HepG2 (cell line): ENCODE results near the gene LHX1. TPM values are rescaled to one million over a fixed set of nuclear protein-coding genes. Genes with fewer than 3 reads are reported as not detected.

Experiments used
- ATRX ChIP-seq: sonication (generic); formaldehyde crosslinking; IDR thresholded peaks from 2 replicates; pipeline ENCODE4 v1.4.0; 2020; ENCODE audit warnings: missing genetic modification reagents, borderline replicate concordance
- CENPT ChIP-seq: sonication (generic); formaldehyde crosslinking; IDR thresholded peaks from 2 replicates; pipeline ENCODE4 v1.8.0; 2022; ENCODE audit warnings: low read depth, mild to moderate bottlenecking, moderate library complexity, missing genetic modification reagents
- DMAP1 ChIP-seq: IDR thresholded peaks from 2 replicates; pipeline ENCODE4 v1.6.1; 2016
- E2F1 ChIP-seq: sonication (generic); formaldehyde crosslinking; IDR thresholded peaks from 2 replicates; pipeline ENCODE4 v1.5.0; 2020; ENCODE audit warnings: missing genetic modification reagents
- GATAD1 ChIP-seq: IDR thresholded peaks from 2 replicates; pipeline ENCODE4 v1.6.1; 2016; ENCODE audit warnings: missing genetic modification reagents, missing compliant biosample characterization
- JARID2 ChIP-seq: sonication (generic); formaldehyde crosslinking; IDR thresholded peaks from 2 replicates; pipeline ENCODE4 v1.8.1; 2023; ENCODE audit warnings: missing genetic modification reagents, inconsistent platforms; ENCODE audit not compliant: insufficient replicate concordance
- KLF11 ChIP-seq: IDR thresholded peaks from 2 replicates; pipeline ENCODE4 v1.6.1; 2016; ENCODE audit warnings: missing compliant biosample characterization
- MXD4 ChIP-seq: IDR thresholded peaks from 2 replicates; pipeline ENCODE4 v1.6.1; 2016; ENCODE audit warnings: mild to moderate bottlenecking, missing biosample characterization, missing genetic modification reagents
- NFE2L2 ChIP-seq: fragments of 150-350 bp; IDR thresholded peaks from 2 replicates; pipeline ENCODE4 v1.6.1; 2014; ENCODE audit warnings: low read length
- RARG ChIP-seq: sonication (generic); formaldehyde crosslinking; IDR thresholded peaks from 2 replicates; pipeline ENCODE4 v1.4.0; 2020; ENCODE audit warnings: low read depth, mild to moderate bottlenecking, missing genetic modification reagents
- RBM22 ChIP-seq: fragments of 200-400 bp; formaldehyde crosslinking; optimal IDR thresholded peaks from 2 replicates; pipeline ENCODE3; 2017; ENCODE audit warnings: mild to moderate bottlenecking, low read length, moderate library complexity
- TAF1 ChIP-seq: sonication (generic); formaldehyde crosslinking; IDR thresholded peaks from 2 replicates; pipeline ENCODE4 v1.4.0; 2020; ENCODE audit warnings: missing genetic modification reagents
- ZFP41 ChIP-seq: sonication (generic); formaldehyde crosslinking; IDR thresholded peaks from 2 replicates; pipeline ENCODE4 v1.4.0; 2020; ENCODE audit warnings: mild to moderate bottlenecking, missing genetic modification reagents, borderline replicate concordance
- ZFP90 ChIP-seq: sonication (generic); formaldehyde crosslinking; IDR thresholded peaks from 2 replicates; pipeline ENCODE4 v1.8.0; 2022; ENCODE audit warnings: missing genetic modification reagents, mild to moderate bottlenecking, inconsistent platforms, borderline replicate concordance
- ZNF274 ChIP-seq: sonication (generic); formaldehyde crosslinking; IDR thresholded peaks from 2 replicates; pipeline ENCODE4 v1.5.1; 2020; ENCODE audit warnings: mild to moderate bottlenecking, missing genetic modification reagents
- ZNF343 ChIP-seq: sonication (generic); formaldehyde crosslinking; IDR thresholded peaks from 2 replicates; pipeline ENCODE4 v1.4.0; 2020; ENCODE audit warnings: mild to moderate bottlenecking, missing genetic modification reagents
- ZNF460 ChIP-seq: sonication (generic); formaldehyde crosslinking; IDR thresholded peaks from 2 replicates; pipeline ENCODE4 v1.5.1; 2020; ENCODE audit warnings: missing genetic modification reagents, mild to moderate bottlenecking, borderline replicate concordance
- ZNF543 ChIP-seq: sonication (generic); formaldehyde crosslinking; IDR thresholded peaks from 2 replicates; pipeline ENCODE4 v1.4.0; 2020; ENCODE audit warnings: mild to moderate bottlenecking, missing genetic modification reagents
- ZNF891 ChIP-seq: sonication (generic); formaldehyde crosslinking; IDR thresholded peaks from 2 replicates; pipeline ENCODE4 v1.5.0; 2020; ENCODE audit warnings: mild to moderate bottlenecking, missing genetic modification reagents
- polyA plus RNA-seq, 8 experiments: library from polyadenylated mRNA; depleted of rRNA in 3 of 8; stranded (reverse) in 7 of 8; unstranded in 1 of 8; fragments of >200 nt; fragmentation: Illumina TruSeq in 4 of 8; extraction: Trizol in 4 of 8; gene quantifications; 2 replicates each; pipeline versions ENCODE4 v1.2.1 to v1.2.3, GENCODE V29; 2011 to 2016; ENCODE audit warnings: low read depth in 4 of 8, missing spikeins in 1 of 8, mixed read lengths in 1 of 8; ENCODE audit not compliant: insufficient read depth in 1 of 8
- total RNA-seq, 5 experiments: library from RNA; depleted of rRNA; stranded (reverse); fragments of >200 nt; fragmentation: Illumina TruSeq; extraction: Trizol; gene quantifications; 2 replicates each; pipeline ENCODE4 v1.2.3, GENCODE V29; 2016; ENCODE audit warnings: low read depth in 1 of 5
- TF ChIP-seq, protein P1 (sequence below): sonication (generic); formaldehyde crosslinking; conservative IDR thresholded peaks from 2 replicates; pipeline ENCODE4 v1.4.0; 2020; ENCODE audit warnings: mild to moderate bottlenecking, missing genetic modification reagents, moderate library complexity
- TF ChIP-seq, protein P2 (sequence below): sonication (generic); formaldehyde crosslinking; IDR thresholded peaks from 2 replicates; pipeline ENCODE4 v1.5.0; 2020; ENCODE audit warnings: missing genetic modification reagents, mild to moderate bottlenecking, borderline replicate concordance
- TF ChIP-seq, protein P3 (sequence below): sonication (generic); formaldehyde crosslinking; IDR thresholded peaks from 2 replicates; pipeline ENCODE4 v1.9.0; 2021; ENCODE audit warnings: missing genetic modification reagents, mild to moderate bottlenecking, borderline replicate concordance

LHX1 gene
- total and polyA plus RNA-seq, 2 of the 13 experiments (the other 11 are each of a cell fraction or from before 2014, with no cell fraction given) = not detected

GRCh38 chr17:36948717-36949460, 11.6 kb downstream of the LHX1 start, which contains the start of gene AATF (continued):
- peak; percentile 99 for TF ChIP-seq ZNF274
- TF ChIP-seq, protein P1, sequence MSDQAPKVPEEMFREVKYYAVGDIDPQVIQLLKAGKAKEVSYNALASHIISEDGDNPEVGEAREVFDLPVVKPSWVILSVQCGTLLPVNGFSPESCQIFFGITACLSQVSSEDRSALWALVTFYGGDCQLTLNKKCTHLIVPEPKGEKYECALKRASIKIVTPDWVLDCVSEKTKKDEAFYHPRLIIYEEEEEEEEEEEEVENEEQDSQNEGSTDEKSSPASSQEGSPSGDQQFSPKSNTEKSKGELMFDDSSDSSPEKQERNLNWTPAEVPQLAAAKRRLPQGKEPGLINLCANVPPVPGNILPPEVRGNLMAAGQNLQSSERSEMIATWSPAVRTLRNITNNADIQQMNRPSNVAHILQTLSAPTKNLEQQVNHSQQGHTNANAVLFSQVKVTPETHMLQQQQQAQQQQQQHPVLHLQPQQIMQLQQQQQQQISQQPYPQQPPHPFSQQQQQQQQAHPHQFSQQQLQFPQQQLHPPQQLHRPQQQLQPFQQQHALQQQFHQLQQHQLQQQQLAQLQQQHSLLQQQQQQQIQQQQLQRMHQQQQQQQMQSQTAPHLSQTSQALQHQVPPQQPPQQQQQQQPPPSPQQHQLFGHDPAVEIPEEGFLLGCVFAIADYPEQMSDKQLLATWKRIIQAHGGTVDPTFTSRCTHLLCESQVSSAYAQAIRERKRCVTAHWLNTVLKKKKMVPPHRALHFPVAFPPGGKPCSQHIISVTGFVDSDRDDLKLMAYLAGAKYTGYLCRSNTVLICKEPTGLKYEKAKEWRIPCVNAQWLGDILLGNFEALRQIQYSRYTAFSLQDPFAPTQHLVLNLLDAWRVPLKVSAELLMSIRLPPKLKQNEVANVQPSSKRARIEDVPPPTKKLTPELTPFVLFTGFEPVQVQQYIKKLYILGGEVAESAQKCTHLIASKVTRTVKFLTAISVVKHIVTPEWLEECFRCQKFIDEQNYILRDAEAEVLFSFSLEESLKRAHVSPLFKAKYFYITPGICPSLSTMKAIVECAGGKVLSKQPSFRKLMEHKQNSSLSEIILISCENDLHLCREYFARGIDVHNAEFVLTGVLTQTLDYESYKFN (CRISPR knock-in tag) = peak; percentile 57
- TF ChIP-seq RARG (CRISPR knock-in tag) = no peak
- TF ChIP-seq E2F1 (CRISPR knock-in tag) = peak; percentile 97
- TF ChIP-seq, protein P2, sequence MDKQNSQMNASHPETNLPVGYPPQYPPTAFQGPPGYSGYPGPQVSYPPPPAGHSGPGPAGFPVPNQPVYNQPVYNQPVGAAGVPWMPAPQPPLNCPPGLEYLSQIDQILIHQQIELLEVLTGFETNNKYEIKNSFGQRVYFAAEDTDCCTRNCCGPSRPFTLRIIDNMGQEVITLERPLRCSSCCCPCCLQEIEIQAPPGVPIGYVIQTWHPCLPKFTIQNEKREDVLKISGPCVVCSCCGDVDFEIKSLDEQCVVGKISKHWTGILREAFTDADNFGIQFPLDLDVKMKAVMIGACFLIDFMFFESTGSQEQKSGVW (CRISPR knock-in tag) = peak; percentile 98
- no peak for TF ChIP-seq RBM22
- TF ChIP-seq KLF11 (CRISPR knock-in tag) = peak; percentile 99
- TF ChIP-seq ATRX (CRISPR knock-in tag) = no peak
- no peak for TF ChIP-seq NFE2L2
- TF ChIP-seq, protein P3, sequence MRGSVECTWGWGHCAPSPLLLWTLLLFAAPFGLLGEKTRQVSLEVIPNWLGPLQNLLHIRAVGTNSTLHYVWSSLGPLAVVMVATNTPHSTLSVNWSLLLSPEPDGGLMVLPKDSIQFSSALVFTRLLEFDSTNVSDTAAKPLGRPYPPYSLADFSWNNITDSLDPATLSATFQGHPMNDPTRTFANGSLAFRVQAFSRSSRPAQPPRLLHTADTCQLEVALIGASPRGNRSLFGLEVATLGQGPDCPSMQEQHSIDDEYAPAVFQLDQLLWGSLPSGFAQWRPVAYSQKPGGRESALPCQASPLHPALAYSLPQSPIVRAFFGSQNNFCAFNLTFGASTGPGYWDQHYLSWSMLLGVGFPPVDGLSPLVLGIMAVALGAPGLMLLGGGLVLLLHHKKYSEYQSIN (CRISPR knock-in tag) = peak; percentile 96; the same call in 1 of the 2 replicates
- TF ChIP-seq CENPT (CRISPR knock-in tag) = peak; percentile 96
- no peak for TF ChIP-seq JARID2 (CRISPR knock-in tag)
- peak; percentile 95 for TF ChIP-seq ZNF343 (CRISPR knock-in tag)
- peak; percentile 98 for TF ChIP-seq ZNF543 (CRISPR knock-in tag)
- peak; percentile 98 for TF ChIP-seq ZFP41 (CRISPR knock-in tag)
- TF ChIP-seq GATAD1 = peak; percentile 86
- TF ChIP-seq MXD4 = peak; percentile 92
- peak; percentile 97 for TF ChIP-seq ZFP90
- no peak; the same call in 1 of the 2 replicates for TF ChIP-seq ZNF460 (CRISPR knock-in tag)
- TF ChIP-seq ZNF891 (CRISPR knock-in tag) = peak; percentile 99
- peak; percentile 86 for TF ChIP-seq TAF1 (CRISPR knock-in tag)
- TF ChIP-seq DMAP1 (CRISPR knock-in tag) = peak; percentile 87
